NCI-H345 (cell line): ENCODE results near the gene AMBP.

Experiments used
- DNase-seq: peaks from one replicate; lab custom pipeline; 2025; lab: John Stamatoyannopoulos, UW

The AMBP gene

GRCh38 chr9:114112778-114113584 is 34.9 kb upstream of the AMBP start:
- peak; percentile 7 for DNase-seq

GRCh38 chr9:114112325-114112724 is 34.2 kb upstream of the AMBP start:
- DNase-seq: no peak

GRCh38 chr9:114110180-114110579 is 32.1 kb upstream of the AMBP start:
- no peak for DNase-seq

- DNase-seq: no peak
These were observed 31.0 kb upstream of the AMBP start for GRCh38 chr9:114109124-114109523.

- peak; percentile 64 for DNase-seq
These were observed 30.1 kb upstream of the AMBP start for GRCh38 chr9:114108016-114108833.

GRCh38 chr9:114107286-114108001 is 29.3 kb upstream of the AMBP start:
- no peak for DNase-seq

- no peak for DNase-seq
These were observed 27.1 kb upstream of the AMBP start for GRCh38 chr9:114105236-114105635.

GRCh38 chr9:114102484-114102883 is 24.4 kb upstream of the AMBP start:
- DNase-seq: no peak

GRCh38 chr9:114100536-114100935 is 22.4 kb upstream of the AMBP start:
- no peak for DNase-seq

GRCh38 chr9:114099669-114100270 is 21.7 kb upstream of the AMBP start:
- DNase-seq: no peak

- no peak for DNase-seq
These were observed 21.0 kb upstream of the AMBP start, which contains the start of gene KIF12 for GRCh38 chr9:114098936-114099668. TSS of gene KIF12 (minus strand) at chr9:114099292. CDS start at chr9:114099276, 16 bp downstream.

GRCh38 chr9:114098021-114098935 is 20.2 kb upstream of the AMBP start:
- DNase-seq: peak; percentile 83

- DNase-seq: peak; percentile 51
These were observed 19.5 kb upstream of the AMBP start for GRCh38 chr9:114097613-114098020.

- DNase-seq: no peak
These were observed 18.9 kb upstream of the AMBP start for GRCh38 chr9:114096866-114097612.

- DNase-seq: no peak
These were observed 18.0 kb upstream of the AMBP start for GRCh38 chr9:114096041-114096511.

- DNase-seq: no peak
These were observed 16.9 kb upstream of the AMBP start for GRCh38 chr9:114094971-114095370.

- no peak for DNase-seq
These were observed 15.8 kb upstream of the AMBP start for GRCh38 chr9:114093761-114094505.

GRCh38 chr9:114093031-114093471 is 15.0 kb upstream of the AMBP start:
- DNase-seq: no peak

- DNase-seq: no peak
These were observed 14.2 kb upstream of the AMBP start for GRCh38 chr9:114092336-114092735.
